Transverse colon (tissue), 4 donors: ENCODE data around the gene LRRC4. TPM values are rescaled to one million over a fixed set of nuclear protein-coding genes. Genes with fewer than 3 reads are reported as not detected.

ENCODE experiments used
- DNase-seq: peaks from one replicate; pipeline ENCODE4 v3.0.0-alpha.2; 2019
- H3K27ac ChIP-seq, 4 donors: fragments of 200-600 bp; sonication (generic); 2 replicates each; pipeline ENCODE4 v1.5.1; 2016 to 2018; ENCODE audit warnings: inconsistent platforms in 4 of 4
- H3K27me3 ChIP-seq: fragments of 200-600 bp; sonication (generic); 2 replicates; pipeline ENCODE4 v1.5.1; 2017; ENCODE audit warnings: inconsistent platforms
- H3K36me3 ChIP-seq, 4 donors: fragments of 200-600 bp; sonication (generic); 2 replicates each; pipeline ENCODE4 v1.5.1; 2017 to 2019; ENCODE audit warnings: inconsistent platforms in 4 of 4
- H3K4me1 ChIP-seq, 4 donors: fragments of 200-600 bp; sonication (generic); 2 replicates each; pipeline ENCODE4 v1.5.1; 2017 to 2020; ENCODE audit warnings: inconsistent platforms in 4 of 4
- H3K4me3 ChIP-seq, 4 donors: fragments of 200-600 bp; sonication (generic); 1 replicate in 1 of 4; 2 replicates in 3 of 4; pipeline versions ENCODE4 v1.5.1 to v1.6.1; 2017 to 2019; ENCODE audit warnings: inconsistent platforms in 4 of 4
- H3K9me3 ChIP-seq, 2 donors: fragments of 200-600 bp; sonication (generic); 2 replicates each; pipeline ENCODE4 v1.5.1; 2017 to 2019; ENCODE audit warnings: inconsistent platforms in 2 of 2
- EP300 ChIP-seq: sonication (generic); formaldehyde crosslinking; IDR thresholded peaks from one replicate; pipeline ENCODE4 v1.6.1; 2017; ENCODE audit warnings: antibody characterized with exemption, low read depth
- POLR2A ChIP-seq: fragments of 450-650 bp; IDR thresholded peaks from one replicate; pipeline ENCODE4 v1.6.1; 2016; ENCODE audit warnings: antibody characterized with exemption, mild to moderate bottlenecking, moderate library complexity
- POLR2AphosphoS5 ChIP-seq, 3 donors: sonication (generic); formaldehyde crosslinking; IDR thresholded peaks; one replicate each; pipeline ENCODE4 v1.6.1; 2016; ENCODE audit warnings: antibody characterized with exemption in 3 of 3
- WGBS, 2 donors: methylation state at CpG; one replicate each; pipeline ENCODE4 v1.1.5; 2018; ENCODE audit warnings: low coverage in 1 of 2; 5-methylcytosine and 5-hydroxymethylcytosine counted together
- in situ Hi-C, 4 donors: fragments of 200-750 bp; cut with MboI; loops; one replicate each; pipeline versions ENCODE4 v1.15.0 to v1.15.1; 2017; ENCODE audit warnings: low sequenced_read_pairs in 3 of 4, low pct_ligation_motif_present in 1 of 4, low pct_unique_long_range_greater_than_20kb in 1 of 4
- intact Hi-C: fragments of 100-400 bp; cut with DNase I; formaldehyde crosslinking; loops from one replicate; pipeline ENCODE4 v1.15.1; 2023; ENCODE audit warnings: low total_unique reads
- total RNA-seq, 4 donors: library from RNA; depleted of rRNA; stranded (reverse); fragments of >200 nt; gene quantifications; one replicate each; pipeline ENCODE4 v1.1.0, GENCODE V29; 2016
- TF ChIP-seq, protein P1 (sequence below), 5 experiments: fragments of 200-600 bp in 3 of 5; fragments of 450-650 bp in 2 of 5; sonication (generic) in 3 of 5; IDR thresholded peaks; 1 replicate in 2 of 5; 2 replicates in 3 of 5; pipeline ENCODE4 v1.5.1; 2016 to 2017; ENCODE audit warnings: antibody characterized with exemption in 5 of 5, inconsistent platforms in 3 of 5, mild to moderate bottlenecking in 2 of 5, moderate library complexity in 1 of 5

LRRC4 gene
- total RNA-seq, 4 donors from 2014 or later, result 0.20 to 1.2 (median 0.96) TPM

DNA sequence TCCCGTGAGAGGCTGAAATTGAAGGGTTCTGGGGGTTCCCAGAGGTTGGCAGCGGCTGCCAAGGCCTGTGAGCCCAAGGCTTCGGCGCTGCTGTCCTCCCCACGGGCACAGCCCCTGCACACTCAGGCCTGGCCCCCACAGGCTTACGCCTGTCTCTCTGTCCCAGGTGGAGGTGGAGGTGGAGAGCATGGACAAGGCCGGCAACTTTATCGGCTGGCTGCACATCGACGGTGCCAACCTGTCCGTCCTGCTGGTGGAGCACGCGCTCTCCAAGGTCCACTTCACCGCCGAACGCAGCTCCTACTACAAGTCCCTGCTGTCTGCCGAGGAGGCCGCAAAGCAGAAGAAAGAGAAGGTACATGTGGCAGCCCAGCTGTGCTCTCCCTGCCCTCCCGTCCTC, 43.1 kb upstream of the LRRC4 start:
- H3K4me1 ChIP-seq, result peaks cover 0 to 11% (median 8%) of the 10 kb centered on the region in 4 donors
- intact Hi-C loops, result no loop called here
- no peaks in the 10 kb centered on the region for H3K9me3 ChIP-seq
- H3K27ac ChIP-seq, result no peak overlapping the region
- in situ Hi-C loops, result no loop called here
- 93% methylated on average over 19 of the region's 19 CpGs; no CpG with 5 or more reads in 1 of the 2 donors for WGBS, 2 donors
- DNase-seq, result no peak
- H3K36me3 ChIP-seq, result no peaks in the 10 kb centered on the region
- no peak overlapping the region for H3K4me3 ChIP-seq
- TF ChIP-seq EP300, result no peak
- TF ChIP-seq POLR2AphosphoS5 (IDR thresholded peaks at IDR 0.05), result no peak
- TF ChIP-seq, protein P1, sequence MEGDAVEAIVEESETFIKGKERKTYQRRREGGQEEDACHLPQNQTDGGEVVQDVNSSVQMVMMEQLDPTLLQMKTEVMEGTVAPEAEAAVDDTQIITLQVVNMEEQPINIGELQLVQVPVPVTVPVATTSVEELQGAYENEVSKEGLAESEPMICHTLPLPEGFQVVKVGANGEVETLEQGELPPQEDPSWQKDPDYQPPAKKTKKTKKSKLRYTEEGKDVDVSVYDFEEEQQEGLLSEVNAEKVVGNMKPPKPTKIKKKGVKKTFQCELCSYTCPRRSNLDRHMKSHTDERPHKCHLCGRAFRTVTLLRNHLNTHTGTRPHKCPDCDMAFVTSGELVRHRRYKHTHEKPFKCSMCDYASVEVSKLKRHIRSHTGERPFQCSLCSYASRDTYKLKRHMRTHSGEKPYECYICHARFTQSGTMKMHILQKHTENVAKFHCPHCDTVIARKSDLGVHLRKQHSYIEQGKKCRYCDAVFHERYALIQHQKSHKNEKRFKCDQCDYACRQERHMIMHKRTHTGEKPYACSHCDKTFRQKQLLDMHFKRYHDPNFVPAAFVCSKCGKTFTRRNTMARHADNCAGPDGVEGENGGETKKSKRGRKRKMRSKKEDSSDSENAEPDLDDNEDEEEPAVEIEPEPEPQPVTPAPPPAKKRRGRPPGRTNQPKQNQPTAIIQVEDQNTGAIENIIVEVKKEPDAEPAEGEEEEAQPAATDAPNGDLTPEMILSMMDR (IDR thresholded peaks at IDR 0.05), result no peak
- H3K27me3 ChIP-seq, result no peaks in the 10 kb centered on the region

DNA sequence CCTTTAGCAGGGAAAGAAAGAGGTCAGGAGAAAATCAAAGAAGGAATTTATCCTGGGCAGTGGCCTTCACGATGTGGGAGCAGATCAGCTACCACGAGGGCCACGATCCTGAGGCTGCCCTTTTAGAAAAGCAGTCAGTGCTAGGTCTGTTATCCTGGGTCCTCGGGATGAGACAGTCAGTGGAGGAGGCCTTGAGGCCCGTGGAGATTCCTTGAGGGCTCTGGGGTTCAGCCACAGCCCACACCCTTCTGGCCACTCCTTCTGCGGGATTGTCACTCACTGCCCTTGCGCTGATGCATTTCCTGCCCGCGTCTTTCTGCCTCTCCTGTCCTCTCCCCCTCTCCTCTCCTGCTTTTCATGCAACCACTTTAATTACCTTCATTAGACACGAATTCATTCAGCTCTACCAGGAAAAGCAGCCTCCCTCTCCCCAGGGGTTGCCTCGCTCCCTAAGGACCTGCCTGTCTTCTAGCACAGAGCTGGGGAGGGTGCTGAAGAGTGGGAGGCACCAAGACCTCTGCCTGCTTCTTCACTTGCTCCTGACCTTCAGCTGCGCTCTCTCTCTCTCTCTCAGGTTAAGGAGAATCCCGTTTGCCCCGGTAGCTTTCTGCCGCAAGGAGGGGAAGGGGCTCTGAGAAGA, 42.6 kb upstream of the LRRC4 start:
- no peak overlapping the region for H3K4me3 ChIP-seq
- in situ Hi-C loops, result no loop called here
- H3K27ac ChIP-seq, result no peak overlapping the region
- peaks cover 0 to 11% (median 8%) of the 10 kb centered on the region in 4 donors for H3K4me1 ChIP-seq
- intact Hi-C loops, result no loop called here
- 70 to 88% methylated on average over 2 to 15 of the region's 15 CpGs for WGBS, 2 donors
- no peaks in the 10 kb centered on the region for H3K36me3 ChIP-seq
- TF ChIP-seq POLR2A (no peak), POLR2AphosphoS5 (IDR thresholded peaks at IDR 0.05) (no peak), EP300 (no peak)
- TF ChIP-seq, protein P1 (IDR thresholded peaks at IDR 0.05), result no peak
- no peaks in the 10 kb centered on the region for H3K9me3 ChIP-seq
- H3K27me3 ChIP-seq, result no peaks in the 10 kb centered on the region
- DNase-seq, result no peak

DNA sequence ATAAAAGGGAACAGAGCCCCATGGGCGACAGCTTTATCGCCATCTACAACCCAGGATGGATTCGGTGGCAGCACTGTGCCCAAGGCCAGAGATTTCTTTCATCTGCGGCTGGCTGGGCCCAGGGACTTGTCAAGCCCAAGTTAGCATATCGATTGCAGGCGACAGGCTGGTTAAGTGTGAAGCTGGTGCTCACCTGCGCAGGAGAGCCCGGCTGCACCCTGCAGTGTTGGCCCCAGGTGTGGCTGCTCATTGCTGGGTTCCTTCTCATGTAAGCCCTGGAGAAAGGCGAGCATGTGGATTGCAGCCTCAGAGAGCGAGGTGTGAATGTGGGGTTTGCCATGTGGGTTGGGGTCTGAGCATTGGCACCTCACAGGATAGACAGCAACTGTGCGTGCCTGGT, 40.6 kb upstream of the LRRC4 start:
- peaks cover 0 to 6% (median under 1%) of the 10 kb centered on the region in 4 donors for H3K4me1 ChIP-seq
- H3K9me3 ChIP-seq, result no peaks in the 10 kb centered on the region
- H3K36me3 ChIP-seq, result no peaks in the 10 kb centered on the region
- no peak overlapping the region for H3K27ac ChIP-seq
- intact Hi-C loops (no loop called here), in situ Hi-C loops (no loop called here)
- no peak overlapping the region for H3K4me3 ChIP-seq
- no peaks in the 10 kb centered on the region for H3K27me3 ChIP-seq
- TF ChIP-seq POLR2A (no peak), POLR2AphosphoS5 (IDR thresholded peaks at IDR 0.05) (no peak), EP300 (no peak)
- TF ChIP-seq, protein P1 (IDR thresholded peaks at IDR 0.05), result no peak
- 84% methylated on average over 11 of the region's 11 CpGs; no CpG with 5 or more reads in 1 of the 2 donors for WGBS, 2 donors
- no peak for DNase-seq

DNA sequence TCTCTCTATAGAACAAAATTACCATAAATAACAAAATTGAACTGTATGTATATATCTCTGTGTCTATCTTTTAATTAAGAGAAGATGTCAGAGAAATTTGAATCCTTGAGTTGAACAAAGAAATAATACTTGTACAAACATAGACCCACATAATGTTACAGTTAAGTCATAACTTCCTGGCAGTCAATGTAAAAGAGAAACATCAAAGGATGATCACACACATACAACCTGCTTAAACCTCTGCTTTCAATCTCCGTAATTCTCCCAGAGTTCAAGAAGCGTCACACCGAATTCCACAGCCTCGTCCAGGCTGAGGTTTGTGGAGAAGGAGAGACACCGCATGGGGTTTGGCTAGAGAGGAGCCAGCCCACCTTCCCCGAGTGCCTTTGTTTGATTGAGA, 40.1 kb upstream of the LRRC4 start:
- intact Hi-C loops (no loop called here), in situ Hi-C loops (no loop called here)
- Histone ChIP-seq H3K36me3 (no peaks in the 10 kb centered on the region), H3K27ac (no peak overlapping the region), H3K27me3 (no peaks in the 10 kb centered on the region), H3K9me3 (no peaks in the 10 kb centered on the region), H3K4me1 (peaks cover 0 to 2% (median 0%) of the 10 kb centered on the region in 4 donors), H3K4me3 (no peak overlapping the region)
- WGBS, 2 donors, result 96% methylated on average over 6 of the region's 6 CpGs; no CpG with 5 or more reads in 1 of the 2 donors
- no peak for TF ChIP-seq POLR2AphosphoS5 (IDR thresholded peaks at IDR 0.05)
- no peak for TF ChIP-seq EP300
- TF ChIP-seq, protein P1 (IDR thresholded peaks at IDR 0.05), result no peak
- DNase-seq, result no peak
